Dermis blood vessel endothelial cell (primary cell): ENCODE data around the gene CLIC1. TPM values are rescaled to one million over a fixed set of nuclear protein-coding genes. Genes with fewer than 3 reads are reported as not detected.
A peak's percentile ranks its signal among the peaks of the same experiment; 100 is the strongest.
"Not testable (repeated sequence)": the region's sequence is repeated elsewhere in the genome, so short reads cannot be mapped to it uniquely, and the experiment has no call there.

Experiments used
- DNase-seq: peaks from one replicate; pipeline ENCODE4 v3.0.0; 2010
- total RNA-seq: library from RNA; depleted of rRNA; stranded (reverse); fragments of >200 nt; gene quantifications from 2 replicates; pipeline ENCODE4 v1.2.3, GENCODE V29; 2014

CLIC1 gene
- total RNA-seq, 1 donor from 2014 or later = 615 TPM

GRCh38 chr6:31721351-31722020 is 14.8 kb downstream of the CLIC1 start, which contains the start of gene LY6G6C:
Gene LY6G6C (minus strand): TSS chr6:31721746. CDS start chr6:31721679, 67 bp downstream.
- no peak for DNase-seq

- no peak for DNase-seq
Observed at GRCh38 chr6:31720196-31720770, 16.0 kb downstream of the CLIC1 start.

GRCh38 chr6:31719001-31719400 is 17.3 kb downstream of the CLIC1 start:
- DNase-seq = no peak

- DNase-seq = no peak
Observed at GRCh38 chr6:31718265-31718664, 18.1 kb downstream of the CLIC1 start.

GRCh38 chr6:31717499-31718222 is 18.7 kb downstream of the CLIC1 start:
- no peak for DNase-seq

- no peak for DNase-seq
Observed at GRCh38 chr6:31715022-31715958, 21.0 kb downstream of the CLIC1 start, which contains the start of gene LY6G6D. Gene LY6G6D (plus strand): TSS chr6:31715348. CDS start chr6:31715356, 8 bp downstream.

GRCh38 chr6:31713991-31714684 is 22.2 kb downstream of the CLIC1 start:
- no peak for DNase-seq

GRCh38 chr6:31713465-31713864 is 22.9 kb downstream of the CLIC1 start:
- DNase-seq = no peak

- no peak for DNase-seq
Observed at GRCh38 chr6:31712296-31712695, 24.0 kb downstream of the CLIC1 start.

GRCh38 chr6:31711233-31711632 is 25.1 kb downstream of the CLIC1 start:
- DNase-seq = no peak

- no peak for DNase-seq
Observed at GRCh38 chr6:31710523-31711219, 25.7 kb downstream of the CLIC1 start.

- not testable (repeated sequence) for DNase-seq
Observed at GRCh38 chr6:31709157-31709556, 27.2 kb downstream of the CLIC1 start.

- DNase-seq = no peak
Observed at GRCh38 chr6:31708224-31708623, 28.1 kb downstream of the CLIC1 start.

- no peak for DNase-seq
Observed at GRCh38 chr6:31707701-31708100, 28.6 kb downstream of the CLIC1 start.

GRCh38 chr6:31706599-31706998 is 29.7 kb downstream of the CLIC1 start, which contains the start of gene LY6G6F:
Gene LY6G6F (plus strand): TSS chr6:31706866. CDS start chr6:31706907, 41 bp downstream.
- DNase-seq = no peak

- DNase-seq = no peak
Observed at GRCh38 chr6:31705931-31706330, 30.4 kb downstream of the CLIC1 start.

- DNase-seq = peak; percentile 99
Observed at GRCh38 chr6:31702819-31703716, 33.3 kb downstream of the CLIC1 start, which contains the start of gene ABHD16A. Gene ABHD16A (minus strand): TSS chr6:31703324. CDS start chr6:31703281, 43 bp downstream.

- DNase-seq = peak; percentile 50
Observed at GRCh38 chr6:31702405-31702818, 33.9 kb downstream of the CLIC1 start.

- DNase-seq = peak; percentile 37
Observed at GRCh38 chr6:31701666-31702404, 34.5 kb downstream of the CLIC1 start.
